DMS53 (cell line): ENCODE results near the gene SMC4.

Source experiments
- DNase-seq: peaks from one replicate; lab custom pipeline; 2025; lab: John Stamatoyannopoulos, UW

The SMC4 gene

DNA sequence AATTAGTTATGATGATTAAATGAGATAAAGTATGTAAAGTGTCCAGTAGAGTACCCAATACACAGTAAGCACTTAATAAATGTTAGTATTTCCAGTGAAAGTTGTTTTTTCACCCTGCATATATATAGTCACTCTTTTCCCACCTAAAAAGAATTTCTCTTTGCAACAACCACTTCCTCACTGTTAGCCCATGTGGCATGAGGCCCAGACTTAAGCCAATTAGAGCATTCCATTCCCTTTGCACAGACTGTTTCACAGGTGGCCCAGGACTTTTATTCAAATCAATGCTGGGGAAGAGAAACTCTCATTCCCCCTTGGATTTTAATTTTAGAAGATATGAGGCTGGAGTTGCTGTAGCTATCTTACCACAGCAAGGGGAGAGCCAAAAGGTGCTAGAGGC is 4.2 kb upstream of the SMC4 start:
- no peak for DNase-seq

DNA sequence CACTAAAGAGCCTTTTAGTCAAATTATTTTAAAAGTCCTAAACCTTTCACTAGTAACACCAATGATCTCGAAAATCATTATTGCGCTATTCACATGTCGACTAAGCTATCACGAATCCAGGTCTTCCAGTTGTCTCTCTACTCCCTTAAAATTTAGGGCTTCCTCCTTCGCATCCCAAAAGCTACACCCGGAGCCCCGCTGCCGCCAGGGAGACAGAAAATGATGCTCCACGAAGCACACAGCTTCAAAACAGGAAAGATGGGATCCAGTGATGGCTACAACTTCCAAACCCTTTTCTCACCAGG is 678 bp upstream of the SMC4 start:
- DNase-seq: no peak

DNA sequence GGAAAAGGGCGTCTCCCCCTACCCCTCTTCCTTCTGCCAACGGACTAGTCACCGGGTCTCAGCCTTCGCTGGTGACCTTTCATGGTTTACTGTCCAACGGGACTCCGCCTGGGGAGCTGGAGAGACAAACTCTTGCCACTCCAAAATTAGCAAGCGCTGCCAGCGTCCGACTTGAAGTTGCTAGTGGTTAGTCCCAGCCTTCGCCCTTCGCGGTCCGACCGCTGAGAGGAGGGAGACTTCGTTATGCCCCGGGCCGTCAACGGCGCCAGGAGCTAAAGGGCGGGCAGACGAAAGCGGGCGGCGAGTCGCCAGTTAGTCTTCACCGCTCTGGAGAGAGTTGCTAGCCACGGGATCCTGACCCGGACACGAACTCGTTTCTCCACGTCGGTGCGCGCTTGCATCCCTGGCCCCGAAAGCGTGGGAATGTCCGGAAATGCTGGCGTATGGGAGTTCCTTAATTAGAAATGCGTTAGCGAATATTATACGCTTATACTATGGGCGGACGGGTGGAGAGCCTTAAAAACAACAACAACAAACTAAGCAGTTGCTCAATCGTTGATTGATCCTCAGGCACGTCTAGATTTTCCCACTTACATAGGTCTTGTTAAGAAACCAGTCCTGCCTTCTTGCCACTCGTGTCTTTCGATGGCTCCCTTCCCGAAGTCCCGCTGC is 716 bp downstream of the SMC4 start:
- DNase-seq: peak; percentile 66

DNA sequence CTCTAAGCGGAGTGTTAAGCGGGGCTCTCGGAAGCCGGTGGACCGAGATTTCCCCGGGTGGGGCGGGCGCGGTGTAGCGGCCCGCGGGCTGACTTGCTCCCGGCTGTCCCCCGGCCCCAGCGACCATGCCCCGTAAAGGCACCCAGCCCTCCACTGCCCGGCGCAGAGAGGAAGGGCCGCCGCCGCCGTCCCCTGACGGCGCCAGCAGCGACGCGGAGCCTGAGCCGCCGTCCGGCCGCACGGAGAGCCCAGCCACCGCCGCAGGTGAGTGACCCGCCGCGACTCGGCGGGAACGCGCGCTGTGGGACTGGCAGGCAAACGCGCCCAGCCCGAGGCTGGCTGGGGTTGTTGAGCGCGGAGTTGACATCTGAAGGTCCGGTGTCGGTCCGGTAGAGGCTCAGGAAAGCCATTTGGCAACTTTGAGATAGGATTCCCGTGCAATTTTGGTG is 1.3 kb downstream of the SMC4 start:
- peak; percentile 59 for DNase-seq

DNA sequence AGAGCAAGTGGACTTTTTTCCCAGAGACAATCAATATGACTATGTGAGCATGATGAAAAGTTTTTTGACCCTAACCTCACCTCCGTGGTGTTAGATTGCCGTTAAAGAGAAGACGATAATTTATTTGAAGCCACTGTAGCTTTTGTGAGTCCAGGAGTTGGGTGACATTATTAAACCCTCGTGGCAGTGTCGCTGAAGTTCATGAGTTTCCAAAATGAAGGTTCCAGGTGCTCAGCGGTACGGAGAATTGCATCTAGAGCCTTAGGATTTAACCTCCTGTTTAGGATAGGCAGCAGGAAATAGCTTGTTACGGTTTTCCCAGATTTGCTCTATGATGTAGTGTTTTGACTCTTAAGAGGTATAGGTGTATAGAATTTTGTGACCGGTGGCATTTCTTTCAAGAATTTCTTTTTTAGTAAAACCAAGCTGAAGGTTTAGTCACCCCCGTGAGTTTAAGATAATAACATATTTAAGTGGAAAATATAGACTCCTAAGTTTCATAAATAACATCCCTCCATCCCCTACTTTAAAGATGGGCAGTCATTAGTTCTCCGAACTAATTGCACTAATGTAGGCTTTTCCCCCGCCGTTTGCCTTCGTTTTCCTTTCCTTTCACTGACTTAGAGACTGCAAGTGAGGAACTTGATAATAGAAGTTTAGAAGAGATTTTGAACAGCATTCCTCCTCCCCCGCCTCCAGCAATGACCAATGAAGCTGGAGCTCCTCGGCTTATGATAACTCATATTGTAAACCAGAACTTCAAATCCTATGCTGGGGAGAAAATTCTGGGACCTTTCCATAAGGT is 2.0 kb downstream of the SMC4 start:
- DNase-seq: peak; percentile 31

DNA sequence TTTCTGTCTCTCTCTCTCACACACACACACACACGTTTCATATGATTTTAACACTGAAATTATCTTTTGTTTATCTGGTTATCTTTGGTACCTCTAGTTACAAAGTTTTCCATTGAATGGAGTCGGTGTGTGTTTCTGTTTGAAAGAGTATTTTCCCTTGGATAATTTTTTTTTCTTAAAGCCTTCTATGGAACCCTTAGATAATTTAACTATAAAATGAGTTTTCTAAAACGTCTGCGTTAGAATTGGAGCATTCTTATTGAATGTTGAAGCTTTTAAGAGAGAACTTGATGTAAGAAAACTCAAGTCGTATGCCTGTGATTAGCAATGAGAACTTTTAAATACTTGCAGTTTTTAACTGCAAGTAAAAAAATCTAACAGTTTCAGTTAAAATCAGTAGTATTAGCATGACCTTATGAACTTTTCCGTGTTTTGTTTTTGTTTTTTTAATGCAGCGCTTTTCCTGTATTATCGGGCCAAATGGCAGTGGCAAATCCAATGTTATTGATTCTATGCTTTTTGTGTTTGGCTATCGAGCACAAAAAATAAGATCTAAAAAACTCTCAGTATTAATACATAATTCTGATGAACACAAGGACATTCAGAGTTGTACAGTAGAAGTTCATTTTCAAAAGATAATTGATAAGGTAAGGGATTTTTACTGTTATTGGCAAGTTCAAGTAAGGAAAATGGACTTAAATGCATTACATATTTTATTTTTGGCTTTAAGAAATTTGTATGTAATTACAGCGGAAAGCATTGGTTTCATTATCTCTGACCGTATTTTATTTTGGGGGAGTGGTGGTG is 3.0 kb downstream of the SMC4 start:
- no peak for DNase-seq

DNA sequence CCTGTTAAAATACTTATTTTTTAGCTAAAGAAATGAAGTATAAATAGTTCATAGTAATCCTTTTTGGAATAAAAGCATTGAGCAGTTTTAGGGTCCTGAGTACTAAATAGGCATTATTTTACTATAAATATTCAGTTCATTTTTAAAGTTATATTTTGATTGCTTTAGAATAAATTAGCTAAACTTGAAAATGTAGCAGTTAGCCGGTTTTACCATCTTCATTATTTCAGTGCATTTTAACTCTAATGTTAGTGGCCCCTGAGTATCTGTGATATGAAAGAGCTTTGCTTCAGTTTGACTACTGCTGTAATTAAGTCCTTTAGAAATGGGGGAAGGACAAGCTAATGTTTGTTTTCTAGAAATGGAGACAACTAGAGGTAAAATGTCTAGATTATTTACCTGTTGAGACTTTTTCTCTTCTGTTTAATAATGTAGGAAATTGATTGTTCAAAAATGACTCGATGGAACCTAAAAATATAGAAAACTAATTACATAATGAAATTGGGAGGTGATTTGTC is 3.6 kb downstream of the SMC4 start:
- DNase-seq: no peak

DNA sequence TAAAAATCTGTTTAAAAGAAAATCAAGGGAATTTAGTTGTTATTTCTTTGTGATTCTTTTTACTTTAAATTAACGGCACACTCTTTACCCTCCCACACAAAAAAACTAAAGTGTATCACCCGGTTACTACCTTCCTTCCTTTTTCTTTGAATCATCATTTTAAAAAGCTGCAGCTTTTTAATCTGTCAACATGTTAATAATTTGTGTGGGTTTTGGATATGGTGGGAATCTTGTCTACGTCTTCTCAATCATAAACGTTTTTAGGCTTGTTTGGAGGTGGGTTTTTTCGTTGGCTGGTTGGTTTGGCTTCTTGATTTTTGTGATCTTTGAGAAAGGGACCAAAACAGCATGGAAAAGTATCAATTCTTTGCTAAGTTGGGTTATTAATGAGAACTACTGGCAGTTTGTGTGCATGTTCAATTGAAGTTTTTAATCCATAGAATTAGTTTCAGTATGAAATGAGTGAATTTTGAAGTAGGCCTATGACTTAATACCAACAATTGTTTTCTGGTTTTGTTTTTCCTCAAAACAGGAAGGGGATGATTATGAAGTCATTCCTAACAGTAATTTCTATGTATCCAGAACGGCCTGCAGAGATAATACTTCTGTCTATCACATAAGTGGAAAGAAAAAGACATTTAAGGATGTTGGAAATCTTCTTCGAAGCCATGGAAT is 4.5 kb downstream of the SMC4 start:
- no peak for DNase-seq

DNA sequence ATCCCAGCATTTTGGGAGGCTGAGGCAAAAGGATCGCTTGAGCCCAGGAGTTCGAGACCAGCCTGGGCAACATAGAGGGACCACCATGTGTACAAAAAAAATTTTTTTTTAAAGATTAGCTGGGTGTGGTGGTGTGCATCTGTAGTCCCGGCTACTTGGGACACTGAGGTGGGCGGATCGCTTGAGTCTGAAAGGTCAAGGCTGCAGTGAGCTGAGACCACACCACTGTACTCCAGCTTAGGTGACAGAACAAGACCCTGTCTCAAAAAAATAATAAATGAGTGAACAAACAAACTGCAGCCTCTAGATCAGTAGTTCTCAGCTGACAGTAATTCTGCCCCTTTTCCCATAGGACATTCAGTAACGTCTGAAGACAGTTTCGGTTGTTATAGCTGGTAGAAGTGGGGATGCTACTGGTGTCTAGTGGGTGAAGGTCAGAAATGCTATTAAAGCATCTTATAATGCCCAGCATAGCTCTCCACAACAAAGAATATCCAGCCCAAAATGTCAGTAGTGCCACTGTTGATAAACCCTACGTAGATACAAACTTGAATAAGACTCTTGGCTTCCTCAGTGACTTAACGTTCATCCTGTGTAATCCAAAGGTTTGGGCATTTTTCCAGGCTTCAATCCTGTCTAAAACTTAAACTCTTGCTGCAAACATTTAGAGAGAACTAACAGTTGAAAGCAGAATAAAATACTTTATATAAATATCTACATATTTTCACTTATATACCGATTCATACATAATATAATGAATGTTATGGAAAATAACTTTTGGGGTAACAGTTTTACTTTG is 10.6 kb downstream of the SMC4 start:
- DNase-seq: no peak

DNA sequence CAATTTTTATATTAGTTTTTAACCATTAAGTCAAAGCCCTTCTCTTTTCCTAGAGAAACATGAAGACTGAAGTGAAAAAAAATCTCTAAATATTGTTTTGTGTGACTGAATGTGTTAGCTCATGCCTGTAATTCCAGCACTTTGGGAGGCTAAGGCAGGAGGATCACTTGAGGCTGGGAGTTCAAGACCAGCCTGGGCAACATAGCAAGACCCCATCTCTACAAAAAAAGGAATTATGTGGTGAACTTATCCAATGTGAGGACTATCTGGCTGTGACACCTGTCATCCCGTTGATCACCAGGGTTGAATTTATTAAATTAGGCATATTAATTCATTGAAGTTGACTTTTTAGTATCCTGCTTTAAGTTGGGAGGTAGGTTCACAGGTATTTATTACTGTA is 13.0 kb downstream of the SMC4 start:
- DNase-seq: no peak

DNA sequence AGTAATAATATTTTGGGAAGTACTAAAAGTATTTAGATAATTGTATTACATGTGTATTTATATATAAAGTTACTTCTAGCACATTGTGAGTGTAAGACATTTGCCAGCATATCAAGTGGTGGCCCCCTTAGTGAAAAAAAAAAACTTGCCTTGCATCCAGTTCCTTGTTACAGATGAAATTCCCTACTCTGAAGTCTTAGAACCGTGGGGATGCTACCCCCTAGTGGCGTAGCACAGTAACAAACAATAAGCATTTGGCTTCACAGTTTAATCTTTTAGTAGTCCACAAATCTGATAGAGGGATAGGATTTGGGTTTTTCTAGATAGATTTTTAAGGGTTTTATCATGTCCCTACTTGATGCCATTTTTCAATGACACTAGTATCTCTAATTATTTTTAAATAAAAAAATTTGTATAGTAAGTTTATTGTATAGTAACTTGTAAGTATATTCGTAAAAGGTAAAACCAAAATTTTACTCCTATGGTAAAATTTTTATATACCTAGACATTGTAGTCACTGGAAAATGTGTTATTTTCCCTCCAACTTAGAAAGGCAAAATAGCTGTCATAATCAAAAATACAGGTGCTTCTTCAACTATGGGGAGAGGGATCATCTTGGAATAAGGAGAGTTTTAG is 14.3 kb downstream of the SMC4 start:
- peak; percentile 72 for DNase-seq

DNA sequence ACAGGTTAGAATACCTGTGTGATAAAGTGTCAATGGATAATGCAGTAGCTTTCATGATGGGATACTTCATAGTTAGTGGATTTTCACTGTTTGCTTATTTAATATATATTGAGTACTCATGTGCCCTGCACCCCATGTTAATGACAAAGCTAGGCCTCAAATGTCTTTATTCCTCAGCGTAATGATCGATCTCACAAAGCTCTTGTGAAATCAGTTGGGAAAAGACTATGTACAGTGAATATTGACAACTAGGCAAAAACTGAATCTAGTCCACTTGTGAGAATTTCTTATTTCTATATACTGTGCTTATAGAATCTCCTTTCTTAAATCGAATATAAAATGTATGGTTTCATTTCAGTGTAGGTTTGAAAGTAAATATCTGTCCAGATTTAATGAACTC is 17.9 kb downstream of the SMC4 start:
- DNase-seq: no peak

DNA sequence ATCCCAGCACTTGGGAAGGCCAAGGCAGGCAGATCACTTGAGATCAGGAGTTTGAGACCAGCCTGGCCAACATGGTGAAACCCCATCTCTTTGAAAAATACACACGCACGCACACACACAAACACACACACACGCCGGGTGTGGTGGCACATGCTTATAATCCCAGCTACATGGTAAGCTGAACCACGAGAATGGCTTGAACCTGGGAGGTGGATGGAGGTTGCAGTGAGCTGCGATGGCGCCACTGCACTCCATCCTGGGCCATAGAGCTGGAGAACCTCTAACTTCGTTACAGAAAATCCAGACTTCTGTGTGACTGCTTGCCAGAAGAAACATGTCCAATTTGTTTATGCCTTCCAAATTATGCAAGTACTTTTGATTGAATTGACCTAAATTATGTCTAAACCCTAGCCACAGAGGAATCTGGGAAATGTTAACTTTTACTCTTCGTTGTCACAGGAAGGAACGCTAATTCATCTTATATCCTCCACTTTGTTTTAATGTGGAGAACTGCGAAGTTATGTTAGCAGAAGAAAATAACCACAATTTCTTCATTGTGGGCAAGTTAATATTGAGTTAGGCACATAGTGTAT is 28.5 kb downstream of the SMC4 start:
- no peak for DNase-seq

DNA sequence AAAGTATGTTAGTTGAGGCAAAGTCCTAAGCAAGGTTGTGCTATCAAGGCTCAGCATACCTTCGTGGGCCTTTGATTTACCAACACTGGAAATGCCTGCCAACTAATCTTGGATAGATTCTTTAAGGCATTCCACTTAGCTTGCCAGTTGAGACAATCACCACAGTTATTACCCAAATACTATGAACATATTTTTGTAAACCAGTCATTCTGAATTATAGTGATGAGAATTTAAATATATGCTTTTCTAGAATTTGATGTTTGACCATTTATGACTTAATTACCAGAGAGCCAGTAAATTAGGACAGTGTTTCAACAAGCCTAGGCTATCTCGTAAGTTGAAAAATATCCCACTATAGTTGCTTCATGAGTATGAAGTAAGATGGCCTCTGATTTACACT is 34.6 kb downstream of the SMC4 start:
- no peak for DNase-seq

DNA sequence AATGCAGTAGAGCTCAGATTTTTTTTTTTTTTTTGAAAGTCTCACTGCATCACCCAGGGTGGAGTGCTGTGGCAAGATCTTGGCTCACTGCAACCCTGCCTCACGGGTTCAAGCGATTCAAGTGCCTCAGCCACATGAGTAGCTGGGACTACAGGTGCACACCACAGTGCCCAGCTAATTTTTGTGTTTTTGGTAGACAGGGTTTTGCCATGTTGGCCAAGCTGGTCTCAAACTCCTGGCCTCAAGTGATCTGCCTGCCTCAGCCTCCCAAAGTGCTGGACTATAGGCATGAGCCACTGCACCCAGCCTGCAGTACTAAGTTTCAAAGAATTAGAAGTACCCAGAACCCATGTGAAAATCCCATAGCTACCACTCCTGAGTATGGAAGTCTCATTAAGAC is 35.6 kb downstream of the SMC4 start:
- DNase-seq: no peak

DNA sequence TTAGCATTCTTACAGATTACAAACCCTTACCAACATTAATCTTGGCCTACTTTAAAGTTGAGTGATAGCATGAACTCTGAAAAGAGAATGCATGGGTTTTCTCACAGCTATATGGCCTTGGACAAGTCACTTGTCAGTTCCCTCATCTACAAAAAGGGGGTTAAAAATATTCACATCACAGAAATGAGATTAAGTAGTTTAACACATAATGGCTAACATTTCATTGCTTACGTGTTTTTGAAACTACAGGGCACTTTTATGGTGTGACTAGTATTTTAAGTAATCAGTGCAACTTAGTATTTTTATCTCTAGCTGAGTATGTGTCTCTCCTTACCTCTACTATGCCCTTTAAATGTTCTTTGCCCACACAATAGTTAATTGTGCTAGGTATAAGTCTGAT is 36.3 kb downstream of the SMC4 start:
- DNase-seq: no peak

DNA sequence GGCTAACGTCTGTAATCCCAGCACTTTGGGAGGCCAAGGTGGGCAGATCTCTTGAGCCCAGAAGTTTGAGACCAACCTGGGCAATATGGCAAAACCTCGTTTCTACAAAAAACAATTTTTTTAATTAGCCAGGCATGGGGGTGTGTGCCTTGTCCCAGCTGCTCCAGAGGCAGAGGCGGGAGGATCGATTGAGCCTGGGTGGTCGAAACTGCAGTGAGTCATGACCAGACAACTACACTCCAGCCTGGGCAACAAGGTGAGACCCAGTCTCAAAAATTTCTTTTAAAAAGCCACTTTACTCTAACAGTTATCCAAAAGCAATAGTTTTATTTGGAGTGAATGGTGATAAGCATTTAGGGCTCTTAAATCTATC is 37.6 kb downstream of the SMC4 start:
- DNase-seq: no peak

DNA sequence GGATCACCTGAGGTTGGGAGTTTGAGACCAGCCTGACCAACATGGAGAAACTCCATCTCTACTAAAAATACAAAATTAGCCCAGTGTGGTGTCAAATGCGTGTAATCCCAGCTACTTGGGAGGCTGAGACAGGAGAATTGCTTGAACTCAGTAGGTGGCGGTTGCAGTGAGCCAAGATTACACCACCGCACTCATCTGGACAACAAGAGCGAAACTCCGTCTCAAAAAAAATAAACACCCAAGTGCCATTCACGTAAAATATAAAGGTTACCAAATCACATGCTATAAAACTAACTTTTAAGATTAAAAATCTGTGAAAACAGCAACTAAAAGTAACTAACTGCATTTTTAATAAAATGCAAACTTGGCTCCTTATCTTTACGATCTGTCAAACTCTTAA is 41.2 kb downstream of the SMC4 start:
- DNase-seq: no peak

DNA sequence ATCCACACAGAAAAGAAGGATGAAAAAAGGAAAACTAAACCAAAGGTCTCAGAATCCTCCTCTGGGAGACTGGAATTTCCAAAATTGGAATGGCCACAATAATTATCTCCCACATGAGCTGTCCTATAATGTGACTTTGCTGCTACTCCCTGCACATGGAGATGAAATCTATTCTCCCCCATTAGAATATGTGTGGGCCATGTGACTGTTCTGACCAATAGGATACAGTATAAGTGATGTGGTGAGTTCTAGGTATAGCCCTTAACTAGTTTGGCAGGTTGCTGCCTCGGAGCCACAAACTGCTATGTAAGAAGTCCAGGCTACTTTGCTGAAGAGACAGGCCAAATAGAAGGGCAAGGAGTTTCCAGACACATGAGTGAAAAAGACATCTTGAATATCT is 45.0 kb downstream of the SMC4 start:
- peak; percentile 22 for DNase-seq

DNA sequence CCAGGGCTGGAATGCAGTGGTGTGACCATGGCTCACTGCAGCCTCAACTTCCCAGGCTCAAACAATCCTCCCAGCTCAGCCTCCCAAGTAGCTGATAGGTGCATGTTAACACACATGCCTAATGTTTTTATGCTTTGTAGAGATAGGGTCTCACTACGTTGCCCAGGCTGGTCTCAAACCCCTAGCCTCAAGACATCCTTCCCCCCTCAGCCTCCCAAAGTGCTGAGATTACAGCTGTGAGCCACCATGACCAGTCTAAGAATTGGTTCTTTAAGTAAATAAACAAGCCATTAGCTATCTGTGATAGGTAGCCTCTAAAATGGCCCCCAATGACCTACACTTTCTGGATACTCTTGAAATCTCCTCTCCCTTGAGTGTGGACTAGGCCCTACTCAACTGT is 46.4 kb downstream of the SMC4 start:
- no peak for DNase-seq
